ENCODE results near the gene PARD3B.

GRCh38 chr2:205407984-205408383 lies 862.7 kb downstream of the PARD3B start:
- TF ChIP-seq POLR2A (IDR thresholded peaks at IDR 0.05; ENCODE audit: low read depth, low read length) (no peak), TAF1 (IDR thresholded peaks at IDR 0.05; ENCODE audit: borderline replicate concordance, low read depth, low read length) (no peak), POLR2AphosphoS5 (IDR thresholded peaks at IDR 0.05; ENCODE audit: low read depth, low read length) (no peak)

Measured in GM12892 (cell line).